ENCODE results near the gene NFIA.

The NFIA gene

DNA sequence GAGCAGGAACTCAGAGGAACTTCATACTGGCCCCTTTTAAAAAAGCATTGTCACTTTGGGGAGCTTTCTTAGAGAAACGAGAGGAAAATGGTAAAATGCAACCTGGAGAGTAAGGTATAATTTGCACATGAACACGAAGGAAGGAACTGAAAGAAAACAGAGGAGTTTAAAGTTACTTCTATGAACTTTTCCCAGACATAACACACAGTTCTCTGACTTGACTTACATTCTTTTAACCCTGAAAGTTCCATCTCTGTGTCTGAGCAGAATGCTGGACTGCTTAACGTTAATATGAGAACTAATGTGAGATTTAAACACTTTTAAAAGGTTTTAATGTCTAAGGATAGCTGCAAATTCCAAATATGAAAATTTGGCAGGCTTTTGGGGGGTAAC lies 102.3 kb downstream of the NFIA start:
- TF ChIP-seq, protein P1, sequence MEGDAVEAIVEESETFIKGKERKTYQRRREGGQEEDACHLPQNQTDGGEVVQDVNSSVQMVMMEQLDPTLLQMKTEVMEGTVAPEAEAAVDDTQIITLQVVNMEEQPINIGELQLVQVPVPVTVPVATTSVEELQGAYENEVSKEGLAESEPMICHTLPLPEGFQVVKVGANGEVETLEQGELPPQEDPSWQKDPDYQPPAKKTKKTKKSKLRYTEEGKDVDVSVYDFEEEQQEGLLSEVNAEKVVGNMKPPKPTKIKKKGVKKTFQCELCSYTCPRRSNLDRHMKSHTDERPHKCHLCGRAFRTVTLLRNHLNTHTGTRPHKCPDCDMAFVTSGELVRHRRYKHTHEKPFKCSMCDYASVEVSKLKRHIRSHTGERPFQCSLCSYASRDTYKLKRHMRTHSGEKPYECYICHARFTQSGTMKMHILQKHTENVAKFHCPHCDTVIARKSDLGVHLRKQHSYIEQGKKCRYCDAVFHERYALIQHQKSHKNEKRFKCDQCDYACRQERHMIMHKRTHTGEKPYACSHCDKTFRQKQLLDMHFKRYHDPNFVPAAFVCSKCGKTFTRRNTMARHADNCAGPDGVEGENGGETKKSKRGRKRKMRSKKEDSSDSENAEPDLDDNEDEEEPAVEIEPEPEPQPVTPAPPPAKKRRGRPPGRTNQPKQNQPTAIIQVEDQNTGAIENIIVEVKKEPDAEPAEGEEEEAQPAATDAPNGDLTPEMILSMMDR (conservative IDR thresholded peaks at IDR 0.05; ENCODE audit: low read length): no peak
- DNase-seq (ENCODE audit: low read depth): no peak
- H3K4me3 ChIP-seq (ENCODE audit: low read length): no peak overlapping the region; the same call in 1 of the 2 replicates

DNA sequence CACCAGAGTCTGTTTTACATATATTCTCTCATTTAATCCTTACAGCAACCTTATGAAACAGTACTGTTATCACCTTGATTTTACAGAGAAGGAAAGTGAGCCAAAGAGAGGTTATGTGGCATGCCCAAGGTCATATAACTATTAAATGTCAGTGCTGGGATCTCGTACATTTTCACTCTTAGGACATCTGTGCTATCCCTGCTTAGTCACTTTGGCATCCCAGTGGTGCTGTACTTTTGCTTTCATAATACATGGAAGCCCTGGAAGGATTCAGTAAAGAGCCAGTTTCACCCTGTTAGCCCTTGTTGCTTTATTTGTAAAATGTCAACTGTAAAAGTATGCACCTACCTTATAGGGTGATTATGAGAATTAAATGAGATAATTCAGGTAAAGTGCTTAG lies 104.4 kb downstream of the NFIA start:
- DNase-seq (ENCODE audit: low read depth): peak; percentile 23
- no peak overlapping the region for H3K4me3 ChIP-seq (ENCODE audit: low read length)
- TF ChIP-seq, protein P1 (conservative IDR thresholded peaks at IDR 0.05; ENCODE audit: low read length): no peak

DNA sequence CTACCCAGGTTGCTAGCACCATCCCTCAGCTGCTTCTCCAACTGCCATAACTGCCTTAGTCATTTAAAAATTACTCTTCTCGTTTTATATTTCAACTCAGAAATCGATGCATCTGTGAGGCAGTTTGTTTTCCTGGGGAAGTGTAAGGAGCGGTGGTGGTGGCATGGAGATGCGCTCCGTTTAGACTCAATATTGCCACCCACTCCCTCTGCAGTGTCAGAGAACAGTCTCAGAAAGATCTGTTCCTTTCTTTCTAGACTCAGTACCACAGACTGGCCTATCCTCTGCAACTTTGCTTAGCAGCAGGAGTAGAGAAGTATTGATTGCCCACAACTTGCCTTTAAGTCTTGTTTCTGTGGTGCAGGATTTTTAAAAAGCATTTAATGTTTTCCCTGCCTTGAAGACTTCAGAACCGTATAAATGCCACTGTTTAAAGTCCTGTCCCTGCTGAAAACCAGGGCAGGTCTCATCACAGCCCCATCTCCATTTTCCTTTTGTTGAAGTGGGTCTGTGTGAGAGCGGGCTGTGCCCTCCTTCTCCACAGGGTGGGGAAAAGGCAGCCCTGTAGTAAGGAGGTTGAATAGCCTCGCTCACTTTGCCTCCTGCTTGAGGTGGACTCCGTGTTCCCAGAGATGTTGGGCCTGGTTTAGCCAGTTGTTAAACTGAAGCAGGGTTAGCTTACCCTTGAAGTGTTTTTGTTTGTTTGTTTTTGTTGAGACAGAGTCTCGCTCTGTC lies 105.2 kb downstream of the NFIA start:
- DNase-seq (ENCODE audit: low read depth): no peak
- H3K4me3 ChIP-seq (ENCODE audit: low read length): no peak overlapping the region
- TF ChIP-seq, protein P1 (conservative IDR thresholded peaks at IDR 0.05; ENCODE audit: low read length): no peak

DNA sequence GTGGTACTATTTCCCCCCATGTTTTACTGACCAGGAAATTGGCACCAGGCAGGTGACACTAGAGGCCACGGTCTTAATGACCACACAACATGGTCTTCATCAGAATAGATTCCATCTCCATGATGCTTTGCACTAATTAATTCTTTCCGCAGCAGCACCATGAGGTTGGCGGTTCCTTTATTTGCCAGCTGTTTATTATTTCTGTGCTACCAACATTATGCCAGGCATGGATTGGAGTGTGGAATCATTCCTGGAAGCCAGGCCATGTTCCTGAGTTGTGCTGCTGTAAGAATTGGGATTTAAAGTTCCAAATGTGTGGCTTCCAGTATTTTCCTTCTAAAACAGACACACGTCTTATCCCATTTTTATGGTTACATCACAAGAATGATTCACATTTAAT lies 107.8 kb downstream of the NFIA start:
- TF ChIP-seq, protein P1 (conservative IDR thresholded peaks at IDR 0.05; ENCODE audit: low read length): no peak
- no peak for DNase-seq (ENCODE audit: low read depth)

DNA sequence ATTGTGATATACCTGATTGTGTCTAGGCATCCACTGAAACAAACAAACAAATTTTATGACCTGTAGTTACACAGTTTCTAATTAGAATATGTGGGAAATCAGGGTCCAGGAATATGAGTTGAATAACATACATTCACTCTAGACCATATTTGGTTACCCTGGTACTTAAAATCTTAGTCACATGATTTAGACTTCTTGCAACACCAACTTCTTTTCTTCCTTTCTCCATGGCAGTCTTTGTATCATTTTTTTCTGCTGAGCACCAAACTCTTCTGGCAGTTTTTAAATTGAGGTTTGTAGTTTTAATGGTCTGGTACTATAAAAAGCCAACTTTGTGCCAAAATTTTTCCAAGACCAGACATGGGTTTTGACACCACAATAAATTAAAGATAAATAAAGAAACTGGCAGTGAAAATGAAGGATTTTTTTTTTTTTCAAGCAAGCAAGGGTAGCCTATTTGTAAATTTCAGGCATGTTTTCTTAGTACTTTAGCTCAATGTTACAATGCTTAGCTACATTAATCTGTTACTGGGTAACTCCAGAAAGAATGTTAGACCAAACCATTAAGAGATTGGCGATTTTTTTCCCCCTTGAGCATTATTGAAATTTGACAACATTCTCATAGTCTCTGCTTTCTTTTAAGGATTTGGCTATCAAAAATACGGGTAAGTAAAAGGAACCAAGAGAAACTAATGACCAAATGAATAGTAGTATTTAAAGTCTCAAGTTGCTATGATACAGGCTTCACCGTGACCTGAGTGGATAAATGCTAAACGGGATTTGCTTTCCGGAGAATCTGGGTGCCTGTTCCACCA lies 108.5 kb downstream of the NFIA start:
- peak; percentile 56 for DNase-seq (ENCODE audit: low read depth)
- TF ChIP-seq, protein P1 (conservative IDR thresholded peaks at IDR 0.05; ENCODE audit: low read length): no peak
- no peak overlapping the region for H3K4me3 ChIP-seq (ENCODE audit: low read length)

More for the DNA sequence above, 107.8 kb downstream of the NFIA start:
- H3K4me3 ChIP-seq (ENCODE audit: low read length): no peak overlapping the region

DNA sequence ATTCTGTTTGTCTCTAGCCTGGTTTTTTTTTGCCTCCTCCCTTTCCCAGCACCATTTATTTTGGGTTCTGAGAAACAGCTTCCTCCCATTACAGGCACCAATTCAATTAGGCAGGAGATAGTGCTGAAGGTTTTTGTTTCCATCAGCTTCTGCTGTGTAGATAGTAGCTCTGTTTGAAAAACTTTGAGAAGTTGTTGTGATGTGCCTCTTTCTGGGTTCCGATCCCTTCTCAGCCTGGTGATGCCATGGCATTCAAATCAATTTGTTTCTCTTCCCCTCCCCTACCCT lies 109.0 kb downstream of the NFIA start:
- H3K4me3 ChIP-seq (ENCODE audit: low read length): no peak overlapping the region
- no peak for DNase-seq (ENCODE audit: low read depth)
- TF ChIP-seq, protein P1 (conservative IDR thresholded peaks at IDR 0.05; ENCODE audit: low read length): no peak

Measured in AG10803 (cell line).